HepG2 (cell line): ENCODE results near the gene KAT2A. TPM values are rescaled to one million over a fixed set of nuclear protein-coding genes. Genes with fewer than 3 reads are reported as not detected.
A peak's percentile ranks its signal among the peaks of the same experiment; 100 is the strongest.

ENCODE experiments used
- BORCS8-MEF2B ChIP-seq: sonication (generic); formaldehyde crosslinking; IDR thresholded peaks from 2 replicates; pipeline ENCODE4 v1.8.0; 2022; ENCODE audit warnings: mild to moderate bottlenecking, missing genetic modification reagents
- CREM ChIP-seq, 2 experiments: sonication (generic) in 1 of 2; formaldehyde crosslinking in 1 of 2; IDR thresholded peaks; 2 replicates each; pipeline versions ENCODE4 v1.4.0 to v1.6.1; 2016 to 2020; ENCODE audit warnings: antibody characterized with exemption in 1 of 2, mild to moderate bottlenecking in 1 of 2, missing genetic modification reagents in 1 of 2
- EEA1 ChIP-seq: sonication (generic); formaldehyde crosslinking; IDR thresholded peaks from 2 replicates; pipeline ENCODE4 v1.5.1; 2020; ENCODE audit warnings: mild to moderate bottlenecking, missing genetic modification reagents, borderline replicate concordance
- GATAD2A ChIP-seq: IDR thresholded peaks from 2 replicates; pipeline ENCODE4 v1.6.1; 2016
- GTF2F1 ChIP-seq: fragments of 150-350 bp; IDR thresholded peaks from 2 replicates; pipeline ENCODE4 v1.6.1; 2014; ENCODE audit warnings: low read length
- IKZF1 ChIP-seq: fragments of 450-650 bp; IDR thresholded peaks from 2 replicates; pipeline ENCODE4 v1.7.1; 2016
- KDM5A ChIP-seq: fragments of 200-600 bp; sonication (generic); IDR thresholded peaks from 2 replicates; pipeline ENCODE4 v1.7.0; 2018; ENCODE audit warnings: antibody characterized with exemption, mild to moderate bottlenecking, low read length, borderline replicate concordance
- KDM6A ChIP-seq: IDR thresholded peaks from 2 replicates; pipeline ENCODE4 v1.6.1; 2016; ENCODE audit warnings: low read depth
- MLLT10 ChIP-seq: sonication (generic); formaldehyde crosslinking; IDR thresholded peaks from 2 replicates; pipeline ENCODE4 v1.4.0; 2020; ENCODE audit warnings: missing genetic modification reagents
- NAIF1 ChIP-seq: sonication (generic); formaldehyde crosslinking; IDR thresholded peaks from 2 replicates; pipeline ENCODE4 v1.5.0; 2020; ENCODE audit warnings: mild to moderate bottlenecking, missing genetic modification reagents, borderline replicate concordance
- NR2F2 ChIP-seq: IDR thresholded peaks from 2 replicates; pipeline ENCODE4 v1.6.1; 2012; ENCODE audit warnings: low read depth, inconsistent platforms, borderline replicate concordance
- SMAD3 ChIP-seq: sonication (generic); formaldehyde crosslinking; IDR thresholded peaks from 2 replicates; pipeline ENCODE4 v1.4.0; 2020; ENCODE audit warnings: missing genetic modification reagents
- STAT5B ChIP-seq: sonication (generic); formaldehyde crosslinking; IDR thresholded peaks from 2 replicates; pipeline ENCODE4 v1.4.0; 2020; ENCODE audit warnings: missing genetic modification reagents
- TOE1 ChIP-seq: sonication (generic); formaldehyde crosslinking; IDR thresholded peaks from 2 replicates; pipeline ENCODE4 v1.4.0; 2020; ENCODE audit warnings: mild to moderate bottlenecking, missing genetic modification reagents
- ZNF282 ChIP-seq: fragments of 450-650 bp; IDR thresholded peaks from 2 replicates; pipeline ENCODE4 v1.6.1; 2018; ENCODE audit not compliant: partially characterized antibody
- ZNF329 ChIP-seq: sonication (generic); formaldehyde crosslinking; IDR thresholded peaks from 2 replicates; pipeline ENCODE4 v1.9.0; 2021; ENCODE audit warnings: low read depth, mild to moderate bottlenecking, missing genetic modification reagents
- ZNF451 ChIP-seq: sonication (generic); formaldehyde crosslinking; IDR thresholded peaks from 2 replicates; pipeline ENCODE4 v1.5.0; 2020; ENCODE audit warnings: mild to moderate bottlenecking, missing genetic modification reagents
- ZNF558 ChIP-seq: sonication (generic); formaldehyde crosslinking; IDR thresholded peaks from 2 replicates; pipeline ENCODE4 v1.9.0; 2022; ENCODE audit warnings: mild to moderate bottlenecking, missing genetic modification reagents, borderline replicate concordance
- ZNF788 ChIP-seq: sonication (generic); formaldehyde crosslinking; IDR thresholded peaks from 2 replicates; pipeline ENCODE4 v1.5.0; 2020; ENCODE audit warnings: mild to moderate bottlenecking, missing genetic modification reagents, borderline replicate concordance
- ZNF790 ChIP-seq: sonication (generic); formaldehyde crosslinking; IDR thresholded peaks from 2 replicates; pipeline ENCODE4 v1.8.0; 2022; ENCODE audit warnings: missing genetic modification reagents, mild to moderate bottlenecking, borderline replicate concordance
- polyA plus RNA-seq, 8 experiments: library from polyadenylated mRNA; depleted of rRNA in 3 of 8; stranded (reverse) in 7 of 8; unstranded in 1 of 8; fragments of >200 nt; fragmentation: Illumina TruSeq in 4 of 8; extraction: Trizol in 4 of 8; gene quantifications; 2 replicates each; pipeline versions ENCODE4 v1.2.1 to v1.2.3, GENCODE V29; 2011 to 2016; ENCODE audit warnings: low read depth in 4 of 8, missing spikeins in 1 of 8, mixed read lengths in 1 of 8; ENCODE audit not compliant: insufficient read depth in 1 of 8
- total RNA-seq, 5 experiments: library from RNA; depleted of rRNA; stranded (reverse); fragments of >200 nt; fragmentation: Illumina TruSeq; extraction: Trizol; gene quantifications; 2 replicates each; pipeline ENCODE4 v1.2.3, GENCODE V29; 2016; ENCODE audit warnings: low read depth in 1 of 5
- TF ChIP-seq, protein P1 (sequence below): sonication (generic); formaldehyde crosslinking; IDR thresholded peaks from 2 replicates; pipeline ENCODE4 v1.4.0; 2020; ENCODE audit warnings: missing genetic modification reagents, borderline replicate concordance
- TF ChIP-seq, protein P2 (sequence below): sonication (generic); formaldehyde crosslinking; conservative IDR thresholded peaks from 2 replicates; pipeline ENCODE4 v1.4.0; 2020; ENCODE audit warnings: missing genetic modification reagents
- TF ChIP-seq, protein P3 (sequence below), 2 experiments: sonication (generic) in 1 of 2; formaldehyde crosslinking in 1 of 2; IDR thresholded peaks; 2 replicates each; pipeline versions ENCODE4 v1.4.0 to v1.6.1; 2016 to 2020; ENCODE audit warnings: borderline replicate concordance in 1 of 2, low read depth in 1 of 2, mild to moderate bottlenecking in 1 of 2, missing genetic modification reagents in 1 of 2

Gene KAT2A
- total and polyA plus RNA-seq, 2 of the 13 experiments (the other 11 are each of a cell fraction or from before 2014, with no cell fraction given) = 29.1 to 90.4 TPM

DNA sequence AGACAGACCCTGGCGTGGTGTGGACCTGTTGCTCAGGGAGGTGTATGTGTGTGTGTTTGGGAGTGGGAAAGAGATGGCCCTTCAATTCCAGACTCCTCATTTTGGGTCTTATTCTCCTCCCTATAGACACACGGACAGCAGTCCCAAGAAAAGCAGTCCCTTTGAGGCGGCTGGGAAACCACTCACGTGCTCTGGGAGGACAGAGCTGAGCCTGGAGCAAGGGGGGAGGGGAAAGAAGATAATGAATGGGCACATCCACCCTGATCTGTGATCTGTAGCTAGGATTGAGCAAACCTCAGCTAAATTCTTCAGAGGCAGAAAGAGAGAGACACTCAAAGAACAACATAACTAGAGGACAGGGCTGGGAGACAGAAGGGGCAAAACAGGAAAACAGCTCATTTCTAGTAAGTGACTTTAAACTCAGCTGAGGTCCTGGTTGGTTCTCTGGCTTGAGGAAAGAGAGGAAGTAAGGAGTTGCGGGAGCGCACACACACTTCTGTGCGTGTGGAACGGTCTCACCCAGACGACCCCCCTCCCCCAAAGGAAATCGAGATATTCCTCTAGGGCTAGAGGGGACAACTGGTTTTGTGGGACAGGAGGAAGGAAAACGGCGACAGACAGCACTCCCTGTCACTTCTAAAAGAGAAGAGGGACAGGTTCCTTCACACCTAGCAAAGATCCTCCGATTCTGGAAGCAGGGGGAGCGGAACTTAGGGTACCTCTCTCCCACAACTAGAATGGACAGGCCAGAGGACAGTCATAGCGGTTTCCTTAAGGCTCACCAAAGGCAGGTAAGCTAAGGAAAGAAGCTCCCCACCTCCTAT is 33.0 kb upstream of the KAT2A start (continued):
- TF ChIP-seq ZNF788 (CRISPR knock-in tag) = 0 out of 2 replicates have a peak, but pooled peaks have one; percentile 6
- no peak for TF ChIP-seq NR2F2
- no peak; the same call in 1 of the 2 replicates for TF ChIP-seq GATAD2A
- no peak for TF ChIP-seq EEA1 (CRISPR knock-in tag)
- no peak for TF ChIP-seq ZNF790 (CRISPR knock-in tag)
- no peak for TF ChIP-seq MLLT10
- 0 out of 2 replicates have a peak, but pooled peaks have one; percentile 49 for TF ChIP-seq NAIF1 (CRISPR knock-in tag)
- no peak for TF ChIP-seq TOE1 (CRISPR knock-in tag)
- no peak for TF ChIP-seq KDM6A (CRISPR knock-in tag)
- TF ChIP-seq SMAD3 (CRISPR knock-in tag) = 0 out of 2 replicates have a peak, but pooled peaks have one; percentile 1
- no peak for TF ChIP-seq ZNF329 (CRISPR knock-in tag)
- no peak for TF ChIP-seq IKZF1
- TF ChIP-seq KDM5A = no peak
- TF ChIP-seq ZNF558 (CRISPR knock-in tag) = no peak
- TF ChIP-seq ZNF282 = no peak
- TF ChIP-seq BORCS8-MEF2B = no peak
- no peak for TF ChIP-seq GTF2F1
- TF ChIP-seq CREM (IDR thresholded peaks at IDR 0.05) = no peak
- no peak for TF ChIP-seq CREM (CRISPR knock-in tag; IDR thresholded peaks at IDR 0.05)
- TF ChIP-seq, protein P1, sequence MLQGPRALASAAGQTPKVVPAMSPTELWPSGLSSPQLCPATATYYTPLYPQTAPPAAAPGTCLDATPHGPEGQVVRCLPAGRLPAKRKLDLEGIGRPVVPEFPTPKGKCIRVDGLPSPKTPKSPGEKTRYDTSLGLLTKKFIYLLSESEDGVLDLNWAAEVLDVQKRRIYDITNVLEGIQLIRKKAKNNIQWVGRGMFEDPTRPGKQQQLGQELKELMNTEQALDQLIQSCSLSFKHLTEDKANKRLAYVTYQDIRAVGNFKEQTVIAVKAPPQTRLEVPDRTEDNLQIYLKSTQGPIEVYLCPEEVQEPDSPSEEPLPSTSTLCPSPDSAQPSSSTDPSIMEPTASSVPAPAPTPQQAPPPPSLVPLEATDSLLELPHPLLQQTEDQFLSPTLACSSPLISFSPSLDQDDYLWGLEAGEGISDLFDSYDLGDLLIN (CRISPR knock-in tag) = no peak
- no peak for TF ChIP-seq ZNF451
- TF ChIP-seq, protein P2, sequence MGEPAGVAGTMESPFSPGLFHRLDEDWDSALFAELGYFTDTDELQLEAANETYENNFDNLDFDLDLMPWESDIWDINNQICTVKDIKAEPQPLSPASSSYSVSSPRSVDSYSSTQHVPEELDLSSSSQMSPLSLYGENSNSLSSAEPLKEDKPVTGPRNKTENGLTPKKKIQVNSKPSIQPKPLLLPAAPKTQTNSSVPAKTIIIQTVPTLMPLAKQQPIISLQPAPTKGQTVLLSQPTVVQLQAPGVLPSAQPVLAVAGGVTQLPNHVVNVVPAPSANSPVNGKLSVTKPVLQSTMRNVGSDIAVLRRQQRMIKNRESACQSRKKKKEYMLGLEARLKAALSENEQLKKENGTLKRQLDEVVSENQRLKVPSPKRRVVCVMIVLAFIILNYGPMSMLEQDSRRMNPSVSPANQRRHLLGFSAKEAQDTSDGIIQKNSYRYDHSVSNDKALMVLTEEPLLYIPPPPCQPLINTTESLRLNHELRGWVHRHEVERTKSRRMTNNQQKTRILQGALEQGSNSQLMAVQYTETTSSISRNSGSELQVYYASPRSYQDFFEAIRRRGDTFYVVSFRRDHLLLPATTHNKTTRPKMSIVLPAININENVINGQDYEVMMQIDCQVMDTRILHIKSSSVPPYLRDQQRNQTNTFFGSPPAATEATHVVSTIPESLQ (CRISPR knock-in tag) = no peak
- TF ChIP-seq STAT5B (CRISPR knock-in tag) = no peak
- TF ChIP-seq, protein P3, sequence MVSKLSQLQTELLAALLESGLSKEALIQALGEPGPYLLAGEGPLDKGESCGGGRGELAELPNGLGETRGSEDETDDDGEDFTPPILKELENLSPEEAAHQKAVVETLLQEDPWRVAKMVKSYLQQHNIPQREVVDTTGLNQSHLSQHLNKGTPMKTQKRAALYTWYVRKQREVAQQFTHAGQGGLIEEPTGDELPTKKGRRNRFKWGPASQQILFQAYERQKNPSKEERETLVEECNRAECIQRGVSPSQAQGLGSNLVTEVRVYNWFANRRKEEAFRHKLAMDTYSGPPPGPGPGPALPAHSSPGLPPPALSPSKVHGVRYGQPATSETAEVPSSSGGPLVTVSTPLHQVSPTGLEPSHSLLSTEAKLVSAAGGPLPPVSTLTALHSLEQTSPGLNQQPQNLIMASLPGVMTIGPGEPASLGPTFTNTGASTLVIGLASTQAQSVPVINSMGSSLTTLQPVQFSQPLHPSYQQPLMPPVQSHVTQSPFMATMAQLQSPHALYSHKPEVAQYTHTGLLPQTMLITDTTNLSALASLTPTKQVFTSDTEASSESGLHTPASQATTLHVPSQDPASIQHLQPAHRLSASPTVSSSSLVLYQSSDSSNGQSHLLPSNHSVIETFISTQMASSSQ (IDR thresholded peaks at IDR 0.05; ENCODE audit: low read depth) = no peak
- TF ChIP-seq, protein P3 (CRISPR knock-in tag; IDR thresholded peaks at IDR 0.05; ENCODE audit: borderline replicate concordance) = no peak
